HepG2 (cell line): ENCODE measurements around the gene SLC22A23. TPM values are rescaled to one million over a fixed set of nuclear protein-coding genes. Genes with fewer than 3 reads are reported as not detected.

Experiments
- ATAC-seq: fragments of 200-7000 bp; cut with Tn5 transposase; 3 replicates; pipeline ENCODE4 v1.9.1; 2020; ENCODE audit warnings: mild to moderate bottlenecking, moderate library complexity
- BruUV-seq: library from RNA; stranded (reverse); fragments of 400-500 nt; replicated peaks from 2 replicates; lab custom pipeline; 2021; lab: Mats Ljungman, UMichigan
- CTCF ChIA-PET: fragments of 300-600 bp; formaldehyde crosslinking; extraction: SDS; loops from one replicate; lab custom pipeline; 2021; ENCODE audit warnings: low total read pairs, inconsistent platforms, low intra/inter-chr PET ratio; lab: Yijun Ruan, JAX
- POLR2A ChIA-PET: fragments of 350-600 bp; sonication (Branson Sonifier 250); formaldehyde crosslinking; loops from one replicate; lab custom pipeline; 2020; ENCODE audit warnings: antibody characterized with exemption, inconsistent platforms; lab: Yijun Ruan, JAX
- DNase-seq: peaks from one replicate; pipeline ENCODE4 v3.0.0-alpha.2; 2015; ENCODE audit warnings: low spot score
- FAIRE-seq: peaks from 3 replicates; lab custom pipeline; 2011; peaks lifted over from hg19 to GRCh38; lab: Jason Lieb, UNC
- H2AFZ ChIP-seq: one replicate; pipeline ENCODE4 v1.6.1; 2011; ENCODE audit warnings: low read length, inconsistent platforms
- H3K27ac ChIP-seq: fragments of 300-600 bp; 3 replicates; pipeline ENCODE4 v1.8.0; 2011; ENCODE audit warnings: mixed run types, mild to moderate bottlenecking, mixed read lengths, low read length, inconsistent platforms; ENCODE audit not compliant: insufficient read depth; ENCODE audit errors: extremely low read length
- H3K27me3 ChIP-seq, 2 experiments: fragments of 200-600 bp in 1 of 2; 2 replicates in 1 of 2; 3 replicates in 1 of 2; pipeline versions ENCODE4 v1.6.0 to v1.8.0; 2011; ENCODE audit warnings: low read length in 2 of 2, mild to moderate bottlenecking in 2 of 2, moderate library complexity in 2 of 2, inconsistent platforms in 1 of 2; ENCODE audit not compliant: insufficient read depth in 2 of 2, control insufficient read depth in 1 of 2
- H3K36me3 ChIP-seq, 2 experiments: fragments of 200-600 bp in 1 of 2; replicated peaks in 1 of 2; 2 replicates in 1 of 2; 3 replicates in 1 of 2; pipeline versions ENCODE4 v1.5.1 to v1.8.0; 2011; ENCODE audit warnings: low read length in 2 of 2, inconsistent platforms in 1 of 2; ENCODE audit not compliant: insufficient read depth in 2 of 2, control insufficient read depth in 1 of 2
- H3K4me1 ChIP-seq: 2 replicates; pipeline ENCODE4 v1.5.1; 2012; ENCODE audit warnings: low read length, inconsistent platforms; ENCODE audit not compliant: insufficient read depth
- H3K4me2 ChIP-seq: 2 replicates; pipeline ENCODE4 v1.6.0; 2011; ENCODE audit warnings: low read depth, low read length, inconsistent platforms
- H3K4me3 ChIP-seq, 3 experiments: fragments of 200-600 bp in 1 of 3; sonication (generic), shearing (Covaris generic) in 1 of 3; replicated peaks in 1 of 3; 2 replicates each; pipeline ENCODE4 v1.5.1; 2011 to 2016; ENCODE audit warnings: low read length in 3 of 3, inconsistent platforms in 2 of 3, low read depth in 2 of 3, mild to moderate bottlenecking in 2 of 3, control low read depth in 1 of 3, mixed read lengths in 1 of 3; ENCODE audit not compliant: insufficient read depth in 1 of 3
- H3K79me2 ChIP-seq: one replicate; pipeline ENCODE4 v1.6.1; 2011; ENCODE audit warnings: low read length, inconsistent platforms; ENCODE audit not compliant: insufficient read depth
- H3K9ac ChIP-seq: 2 replicates; pipeline ENCODE4 v1.6.0; 2011; ENCODE audit warnings: mild to moderate bottlenecking, low read depth, low read length, inconsistent platforms; ENCODE audit not compliant: insufficient read depth
- H3K9me3 ChIP-seq: 2 replicates; pipeline ENCODE4 v1.5.1; 2012; ENCODE audit warnings: mild to moderate bottlenecking, low read length
- H4K20me1 ChIP-seq: 2 replicates; pipeline ENCODE4 v1.6.0; 2011; ENCODE audit warnings: inconsistent platforms, mild to moderate bottlenecking, low read length, moderate library complexity; ENCODE audit not compliant: insufficient read depth
- ADNP ChIP-seq: sonication (generic); formaldehyde crosslinking; IDR thresholded peaks from 2 replicates; pipeline ENCODE4 v1.4.0; 2020; ENCODE audit warnings: missing genetic modification reagents
- ETS1 ChIP-seq: sonication (generic); formaldehyde crosslinking; IDR thresholded peaks from 2 replicates; pipeline ENCODE4 v1.4.0; 2020; ENCODE audit warnings: missing genetic modification reagents
- ETV6 ChIP-seq: sonication (generic); formaldehyde crosslinking; conservative IDR thresholded peaks from 2 replicates; pipeline ENCODE4 v1.4.0; 2020; ENCODE audit warnings: missing genetic modification reagents
- FIP1L1 ChIP-seq: fragments of 200-400 bp; formaldehyde crosslinking; IDR thresholded peaks from 2 replicates; pipeline ENCODE4 v1.6.1; 2018; ENCODE audit warnings: low read depth, mild to moderate bottlenecking, low read length, moderate library complexity, borderline replicate concordance; ENCODE audit not compliant: insufficient read depth
- KDM3A ChIP-seq: IDR thresholded peaks from 2 replicates; pipeline ENCODE4 v1.6.1; 2018; ENCODE audit warnings: low read depth, missing compliant biosample characterization
- PHF20 ChIP-seq: sonication (generic); formaldehyde crosslinking; IDR thresholded peaks from 2 replicates; pipeline ENCODE4 v1.5.0; 2020; ENCODE audit warnings: mild to moderate bottlenecking, missing genetic modification reagents
- PHF5A ChIP-seq: IDR thresholded peaks from one replicate; pipeline ENCODE4 v1.6.1; 2018; ENCODE audit warnings: low read depth, missing genetic modification reagents; ENCODE audit not compliant: unreplicated experiment
- RARA ChIP-seq: IDR thresholded peaks from 2 replicates; pipeline ENCODE4 v1.6.1; 2016; ENCODE audit warnings: missing genetic modification reagents, missing compliant biosample characterization
- RBM22 ChIP-seq: fragments of 200-400 bp; formaldehyde crosslinking; optimal IDR thresholded peaks from 2 replicates; pipeline ENCODE3; 2017; ENCODE audit warnings: mild to moderate bottlenecking, low read length, moderate library complexity
- SP1 ChIP-seq, 2 experiments: fragments of 450-650 bp in 1 of 2; sonication (generic) in 1 of 2; formaldehyde crosslinking in 1 of 2; IDR thresholded peaks; 2 replicates each; pipeline versions ENCODE4 v1.4.0 to v1.6.1; 2016 to 2020; ENCODE audit warnings: missing genetic modification reagents in 1 of 2
- SP2 ChIP-seq: sonication (generic); formaldehyde crosslinking; IDR thresholded peaks from 2 replicates; pipeline ENCODE4 v1.5.1; 2020; ENCODE audit warnings: mild to moderate bottlenecking, missing genetic modification reagents
- XBP1 ChIP-seq: sonication (generic); formaldehyde crosslinking; IDR thresholded peaks from 2 replicates; pipeline ENCODE4 v1.5.0; 2020; ENCODE audit warnings: missing genetic modification reagents
- ZBTB38 ChIP-seq: sonication (generic); formaldehyde crosslinking; IDR thresholded peaks from 2 replicates; pipeline ENCODE4 v1.5.1; 2020; ENCODE audit warnings: mild to moderate bottlenecking, missing genetic modification reagents
- ZNF143 ChIP-seq: sonication (generic); formaldehyde crosslinking; IDR thresholded peaks from 2 replicates; pipeline ENCODE4 v1.4.0; 2020; ENCODE audit warnings: missing genetic modification reagents
- ZNF282 ChIP-seq: fragments of 450-650 bp; IDR thresholded peaks from 2 replicates; pipeline ENCODE4 v1.6.1; 2018; ENCODE audit not compliant: partially characterized antibody
- ZNF512 ChIP-seq: sonication (generic); formaldehyde crosslinking; IDR thresholded peaks from 2 replicates; pipeline ENCODE4 v1.4.0; 2020; ENCODE audit warnings: mild to moderate bottlenecking, missing genetic modification reagents
- ZNF619 ChIP-seq: sonication (generic); formaldehyde crosslinking; IDR thresholded peaks from 2 replicates; pipeline ENCODE4 v1.4.0; 2020; ENCODE audit warnings: mild to moderate bottlenecking, missing genetic modification reagents
- ZNF878 ChIP-seq: sonication (generic); formaldehyde crosslinking; IDR thresholded peaks from 2 replicates; pipeline ENCODE4 v1.8.1; 2023; ENCODE audit warnings: mild to moderate bottlenecking, missing genetic modification reagents, moderate library complexity
- WGBS: methylation state at CpG from one replicate; pipeline ENCODE4 v1.1.6; 2017; ENCODE audit warnings: low lambda C conversion rate; 5-methylcytosine and 5-hydroxymethylcytosine counted together
- in situ Hi-C: cut with HindIII; loops from 2 replicates; pipeline ENCODE4 v1.10.0; 2017; ENCODE audit warnings: low pct_unique_long_range_greater_than_20kb; ENCODE audit not compliant: extremely low pct_ligation_motif_present
- intact Hi-C: fragments of 100-400 bp; cut with micrococcal nuclease; formaldehyde crosslinking; loops from one replicate; pipeline ENCODE4 v1.10.0; 2022; ENCODE audit not compliant: unreplicated experiment
- polyA plus RNA-seq, 8 experiments: library from polyadenylated mRNA; depleted of rRNA in 3 of 8; stranded (reverse) in 7 of 8; unstranded in 1 of 8; fragments of >200 nt; fragmentation: Illumina TruSeq in 4 of 8; extraction: Trizol in 4 of 8; gene quantifications; 2 replicates each; pipeline versions ENCODE4 v1.2.1 to v1.2.3, GENCODE V29; 2011 to 2016; ENCODE audit warnings: low read depth in 4 of 8, missing spikeins in 1 of 8, mixed read lengths in 1 of 8; ENCODE audit not compliant: insufficient read depth in 1 of 8
- total RNA-seq, 5 experiments: library from RNA; depleted of rRNA; stranded (reverse); fragments of >200 nt; fragmentation: Illumina TruSeq; extraction: Trizol; gene quantifications; 2 replicates each; pipeline ENCODE4 v1.2.3, GENCODE V29; 2016; ENCODE audit warnings: low read depth in 1 of 5
- TF ChIP-seq, protein P1 (sequence below): sonication (generic); formaldehyde crosslinking; IDR thresholded peaks from 2 replicates; pipeline ENCODE4 v1.4.0; 2020; ENCODE audit warnings: mild to moderate bottlenecking, missing genetic modification reagents
- TF ChIP-seq, protein P2 (sequence below): sonication (generic); formaldehyde crosslinking; IDR thresholded peaks from 2 replicates; pipeline ENCODE4 v1.4.0; 2020; ENCODE audit warnings: missing genetic modification reagents

Gene SLC22A23
- total and polyA plus RNA-seq, 2 of the 13 experiments (the other 11 are each of a cell fraction or from before 2014, with no cell fraction given), result 11.8 to 17.5 TPM

DNA sequence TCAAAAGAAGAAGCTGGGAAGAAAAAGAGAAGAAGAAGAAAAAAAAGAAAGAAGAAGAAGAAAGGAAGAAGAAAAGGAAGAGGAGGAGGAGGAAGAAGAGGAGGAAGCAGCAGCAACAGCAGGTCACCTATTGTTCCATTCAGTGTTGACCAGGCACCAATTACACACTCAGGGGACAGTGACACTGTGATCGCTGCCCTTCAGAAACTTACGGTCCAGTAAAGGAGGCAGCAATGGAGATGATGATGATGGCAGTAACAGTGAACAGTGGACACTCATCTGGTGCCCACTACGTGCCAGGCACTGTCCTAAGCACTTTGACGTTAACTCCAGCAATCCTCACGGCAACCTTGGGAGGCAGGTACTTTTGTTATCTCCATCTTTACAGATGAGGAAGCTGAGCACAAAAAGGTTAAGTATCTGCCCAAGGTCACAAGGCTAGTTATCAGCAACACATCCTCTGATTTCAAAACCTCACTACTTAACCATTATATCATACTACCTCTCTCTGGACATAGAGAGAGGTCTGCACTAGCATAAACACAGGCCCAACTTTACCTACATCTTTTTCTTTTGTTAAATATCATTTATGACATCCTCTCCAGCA is 83.2 kb downstream of the SLC22A23 start:
- no peaks in the 10 kb centered on the region for H3K9me3 ChIP-seq
- POLR2A ChIA-PET, result interaction anchor here (0.9 to 5.0 kb wide), 9 partner anchors 8 to 83 kb away, joined by 3 to 45 read pairs (median 4); partner anchors contain the start of gene SLC22A23
- peak; percentile 72 for TF ChIP-seq RBM22
- TF ChIP-seq ZNF143, result no peak
- TF ChIP-seq ZNF282, result no peak
- TF ChIP-seq PHF5A (CRISPR knock-in tag), result no peak
- TF ChIP-seq XBP1 (CRISPR knock-in tag), result no peak
- TF ChIP-seq ETS1 (CRISPR knock-in tag), result no peak
- no peak for TF ChIP-seq ADNP (CRISPR knock-in tag)
- no peak for TF ChIP-seq ZNF512 (CRISPR knock-in tag)
- 0 out of 2 replicates have a peak, but pooled peaks have one; percentile 7 for TF ChIP-seq RARA
- 0 out of 2 replicates have a peak, but pooled peaks have one; percentile 52 for TF ChIP-seq FIP1L1
- TF ChIP-seq ETV6 (CRISPR knock-in tag), result peak; percentile 23; the same call in 1 of the 2 replicates
- no peak for TF ChIP-seq ZNF619 (CRISPR knock-in tag)
- TF ChIP-seq SP2 (CRISPR knock-in tag), result 0 out of 2 replicates have a peak, but pooled peaks have one; percentile 32
- TF ChIP-seq, protein P1, sequence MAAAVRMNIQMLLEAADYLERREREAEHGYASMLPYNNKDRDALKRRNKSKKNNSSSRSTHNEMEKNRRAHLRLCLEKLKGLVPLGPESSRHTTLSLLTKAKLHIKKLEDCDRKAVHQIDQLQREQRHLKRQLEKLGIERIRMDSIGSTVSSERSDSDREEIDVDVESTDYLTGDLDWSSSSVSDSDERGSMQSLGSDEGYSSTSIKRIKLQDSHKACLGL, result no peak
- 0 out of 2 replicates have a peak, but pooled peaks have one; percentile 31 for TF ChIP-seq KDM3A (CRISPR knock-in tag)
- peak; percentile 87 for TF ChIP-seq ZBTB38 (CRISPR knock-in tag)
- TF ChIP-seq, protein P2, sequence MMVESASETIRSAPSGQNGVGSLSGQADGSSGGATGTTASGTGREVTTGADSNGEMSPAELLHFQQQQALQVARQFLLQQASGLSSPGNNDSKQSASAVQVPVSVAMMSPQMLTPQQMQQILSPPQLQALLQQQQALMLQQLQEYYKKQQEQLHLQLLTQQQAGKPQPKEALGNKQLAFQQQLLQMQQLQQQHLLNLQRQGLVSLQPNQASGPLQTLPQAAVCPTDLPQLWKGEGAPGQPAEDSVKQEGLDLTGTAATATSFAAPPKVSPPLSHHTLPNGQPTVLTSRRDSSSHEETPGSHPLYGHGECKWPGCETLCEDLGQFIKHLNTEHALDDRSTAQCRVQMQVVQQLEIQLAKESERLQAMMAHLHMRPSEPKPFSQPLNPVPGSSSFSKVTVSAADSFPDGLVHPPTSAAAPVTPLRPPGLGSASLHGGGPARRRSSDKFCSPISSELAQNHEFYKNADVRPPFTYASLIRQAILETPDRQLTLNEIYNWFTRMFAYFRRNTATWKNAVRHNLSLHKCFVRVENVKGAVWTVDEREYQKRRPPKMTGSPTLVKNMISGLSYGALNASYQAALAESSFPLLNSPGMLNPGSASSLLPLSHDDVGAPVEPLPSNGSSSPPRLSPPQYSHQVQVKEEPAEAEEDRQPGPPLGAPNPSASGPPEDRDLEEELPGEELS, result 0 out of 2 replicates have a peak, but pooled peaks have one; percentile 21
- no peak for TF ChIP-seq PHF20
- no peak for TF ChIP-seq ZNF878 (CRISPR knock-in tag)
- no peak for TF ChIP-seq SP1 (IDR thresholded peaks at IDR 0.05)
- no peak for TF ChIP-seq SP1 (CRISPR knock-in tag; IDR thresholded peaks at IDR 0.05)

More for the DNA sequence above, 83.2 kb downstream of the SLC22A23 start:
- H3K4me3 ChIP-seq, result 0 out of 6 replicates have a peak overlapping the region, but pooled peaks of 1 of the 3 experiments have one; percentile 12
- no peak for DNase-seq
- peak overlapping the region; percentile 57 for H3K4me2 ChIP-seq
- H3K4me1 ChIP-seq, result peaks cover 100% of the 10 kb centered on the region
- 79% methylated on average over 5 of the region's 5 CpGs for WGBS
- H3K9ac ChIP-seq, result peak overlapping the region; percentile 46; the same call in 1 of the 2 replicates
- CTCF ChIA-PET, result no interaction called here
- peak; percentile 5; the same call in 1 of the 3 replicates for ATAC-seq
- FAIRE-seq, result no peak
- peaks cover 86% of the 10 kb centered on the region for H3K79me2 ChIP-seq
- H3K27me3 ChIP-seq, result no peaks in the 10 kb centered on the region
- BruUV-seq, result no TSS peak
- no peaks in the 10 kb centered on the region for H4K20me1 ChIP-seq
- H3K27ac ChIP-seq, result peak overlapping the region; percentile 85
- in situ Hi-C loops, result no loop called here
- H2AFZ ChIP-seq, result no peak overlapping the region
- intact Hi-C loops, result no loop called here
- peaks cover 1 to 3% of the 10 kb centered on the region in 2 experiments; a peak in 2 of 5 replicates for H3K36me3 ChIP-seq
